Measurements from ENCODE around the gene KCNH5. TPM values are rescaled to one million over a fixed set of nuclear protein-coding genes. Genes with fewer than 3 reads are reported as not detected.

KCNH5 gene
- polyA plus RNA-seq, 1 of the 3 experiments (the other 2 are of a cell fraction), result not detected

- TF ChIP-seq ZBTB33 (IDR thresholded peaks at IDR 0.05; ENCODE audit: borderline replicate concordance, low read depth) (no peak), YY1 (IDR thresholded peaks at IDR 0.05; ENCODE audit: low read depth) (no peak), MEF2A (IDR thresholded peaks at IDR 0.05; ENCODE audit: borderline replicate concordance, low read depth) (no peak), TCF12 (IDR thresholded peaks at IDR 0.05) (no peak), POLR2AphosphoS5 (IDR thresholded peaks at IDR 0.05; ENCODE audit: low read depth, low read length) (no peak), RFX5 (IDR thresholded peaks at IDR 0.05; ENCODE audit: low read length) (no peak), MXI1 (IDR thresholded peaks at IDR 0.05; ENCODE audit: low read depth, low read length) (no peak), MAX (IDR thresholded peaks at IDR 0.05; ENCODE audit: low read depth) (no peak)
Measured at GRCh38 chr14:62886461-62886860, 158.8 kb downstream of the KCNH5 start (continued).

- Histone ChIP-seq H3K9ac (no peak overlapping the region), H3K79me2 (ENCODE audit: insufficient read depth) (no peaks in the 10 kb centered on the region), H3K4me1 (ENCODE audit: control insufficient read depth in 1 of 2, insufficient read depth in 2 of 2, low read depth in 1 of 2, low read length in 1 of 2) (peaks cover 0 to 6% of the 10 kb centered on the region in 2 experiments; a peak in 2 of 4 replicates), H3K9me2 (no peaks in the 10 kb centered on the region), H2AFZ (ENCODE audit: low read depth) (no peak overlapping the region), H3K9me3 (no peaks in the 10 kb centered on the region), H3K27me3 (ENCODE audit: insufficient read depth) (no peaks in the 10 kb centered on the region), H3K4me2 (no peak overlapping the region), H3K36me3 (replicated peaks in 1 of 2; ENCODE audit: control insufficient read depth in 1 of 2, insufficient read depth in 2 of 2, low read length in 1 of 2) (no peaks in the 10 kb centered on the region), H3F3A (replicated peaks; ENCODE audit: insufficient read depth) (no peaks in the 10 kb centered on the region), H4K20me1 (ENCODE audit: insufficient read depth) (no peaks in the 10 kb centered on the region), H3K4me3 (ENCODE audit: low read depth in 2 of 2, low read length in 1 of 2) (no peak overlapping the region), H3K27ac (ENCODE audit: low read depth in 2 of 2, low read length in 1 of 2) (no peak overlapping the region)
- ChIA-PET POLR2A (no interaction called here), CTCF (interaction anchor here (0.6 to 1.0 kb wide), 2 partner anchors 27 to 51 kb away, joined by 3 read pairs; no protein-coding TSS in a partner anchor)
- TF ChIP-seq USF1 (IDR thresholded peaks at IDR 0.05; ENCODE audit: borderline replicate concordance, low read depth) (no peak), FOXJ3 (CRISPR knock-in tag; IDR thresholded peaks at IDR 0.05) (no peak), PBX3 (IDR thresholded peaks at IDR 0.05) (no peak), GABPA (IDR thresholded peaks at IDR 0.05; ENCODE audit: low read depth) (no peak), FOXM1 (IDR thresholded peaks at IDR 0.05; ENCODE audit: low read depth) (no peak), CHD2 (IDR thresholded peaks at IDR 0.05; ENCODE audit: low read length, partially characterized antibody) (no peak), MXI1 (IDR thresholded peaks at IDR 0.05; ENCODE audit: low read depth, low read length) (no peak), NFIC (IDR thresholded peaks at IDR 0.05; ENCODE audit: borderline replicate concordance) (no peak), GATA2 (CRISPR knock-in tag; IDR thresholded peaks at IDR 0.05) (no peak), IRF3 (IDR thresholded peaks at IDR 0.05; ENCODE audit: low read depth, low read length) (no peak), TEAD4 (IDR thresholded peaks at IDR 0.05; ENCODE audit: borderline replicate concordance, insufficient read depth) (no peak), JUND (IDR thresholded peaks at IDR 0.05) (no peak), RAD21 (IDR thresholded peaks at IDR 0.05; ENCODE audit: low read length) (no peak), SIN3A (IDR thresholded peaks at IDR 0.05; ENCODE audit: borderline replicate concordance, low read depth, low read length) (no peak), CTCF (IDR thresholded peaks at IDR 0.05) (no peak), ELF1 (IDR thresholded peaks at IDR 0.05) (no peak)
- 49% methylated on average over 2 of the region's 2 CpGs for WGBS (ENCODE audit: low lambda C conversion rate)
- DNase-seq, result no peak
Measured at GRCh38 chr14:62885451-62885850, 159.8 kb downstream of the KCNH5 start.

Measured in SK-N-SH (cell line).